GM06990 (cell line): Measurements from ENCODE around the gene COL4A6.

Experiments
- DNase-seq: peaks from one replicate; pipeline ENCODE4 v3.0.0-alpha.2; 2011; ENCODE audit not compliant: insufficient read length; ENCODE audit errors: extremely low read depth
- H3K27me3 ChIP-seq: replicated peaks from 2 replicates; pipeline ENCODE4 v1.6.0; 2011; ENCODE audit warnings: low read length; ENCODE audit not compliant: control insufficient read depth, insufficient read depth
- H3K36me3 ChIP-seq: 2 replicates; pipeline ENCODE4 v1.5.1; 2011; ENCODE audit warnings: low read length; ENCODE audit not compliant: control insufficient read depth, insufficient read depth
- H3K4me3 ChIP-seq: replicated peaks from 2 replicates; pipeline ENCODE4 v1.5.1; 2011; ENCODE audit warnings: low read depth, mild to moderate bottlenecking, control low read depth, low read length
- CTCF ChIP-seq: IDR thresholded peaks from 2 replicates; pipeline ENCODE4 v1.5.1; 2011; ENCODE audit warnings: low read length, control low read depth, mild to moderate bottlenecking, inconsistent platforms; ENCODE audit not compliant: insufficient read depth, poor library complexity, severe bottlenecking

COL4A6 gene

GRCh38 chrX:108203540-108203939 lies 234.7 kb downstream of the COL4A6 start:
- H3K36me3 ChIP-seq: no peaks in the 10 kb centered on the region
- no peaks in the 10 kb centered on the region for H3K27me3 ChIP-seq
- no peak for TF ChIP-seq CTCF
- H3K4me3 ChIP-seq: no peak overlapping the region
- no peak for DNase-seq

GRCh38 chrX:108199691-108200090 lies 238.5 kb downstream of the COL4A6 start:
- no peak overlapping the region for H3K4me3 ChIP-seq
- DNase-seq: no peak
- no peaks in the 10 kb centered on the region; the same call in 1 of the 2 replicates for H3K27me3 ChIP-seq
- TF ChIP-seq CTCF: peak; percentile 67
- no peaks in the 10 kb centered on the region for H3K36me3 ChIP-seq

- no peak for DNase-seq
- no peaks in the 10 kb centered on the region for H3K36me3 ChIP-seq
- H3K4me3 ChIP-seq: no peak overlapping the region
- no peaks in the 10 kb centered on the region; the same call in 1 of the 2 replicates for H3K27me3 ChIP-seq
- TF ChIP-seq CTCF: no peak
These were observed 239.2 kb downstream of the COL4A6 start for GRCh38 chrX:108199041-108199440.

- Histone ChIP-seq H3K36me3 (no peaks in the 10 kb centered on the region), H3K4me3 (no peak overlapping the region), H3K27me3 (no peaks in the 10 kb centered on the region; the same call in 1 of the 2 replicates)
- TF ChIP-seq CTCF: no peak
- DNase-seq: no peak
These were observed 239.8 kb downstream of the COL4A6 start for GRCh38 chrX:108198420-108198819.

GRCh38 chrX:108186811-108187210 lies 251.4 kb downstream of the COL4A6 start:
- H3K4me3 ChIP-seq: no peak overlapping the region
- DNase-seq: no peak
- no peaks in the 10 kb centered on the region; the same call in 1 of the 2 replicates for H3K27me3 ChIP-seq
- TF ChIP-seq CTCF: no peak
- H3K36me3 ChIP-seq: no peaks in the 10 kb centered on the region

GRCh38 chrX:108178143-108178498 lies 260.1 kb downstream of the COL4A6 start:
- no peak for TF ChIP-seq CTCF
- DNase-seq: no peak
- H3K36me3 ChIP-seq: no peaks in the 10 kb centered on the region
- H3K4me3 ChIP-seq: no peak overlapping the region
- H3K27me3 ChIP-seq: no peaks in the 10 kb centered on the region
